DND-41 (cell line): ENCODE results near the gene AKAP6.

Experiments
- CTCF ChIP-seq: IDR thresholded peaks from 2 replicates; pipeline ENCODE4 v1.5.1; 2012; ENCODE audit warnings: borderline replicate concordance, low read length, moderate library complexity, mild to moderate bottlenecking; ENCODE audit not compliant: poor library complexity, severe bottlenecking; ENCODE audit errors: extremely low read depth
- EZH2 ChIP-seq: IDR thresholded peaks from 3 replicates; pipeline ENCODE4 v1.6.1; 2012; ENCODE audit warnings: borderline replicate concordance, low read depth, mild to moderate bottlenecking, moderate library complexity, low read length, inconsistent platforms; ENCODE audit not compliant: severe bottlenecking

- TF ChIP-seq CTCF (no peak), EZH2 (no peak)
Observed at GRCh38 chr14:32421781-32422180, 92.7 kb downstream of the AKAP6 start.
